Activated naive CD4-positive, alpha-beta T cell (primary cell): ENCODE measurements around the gene GMFB.
A peak's percentile ranks its signal among the peaks of the same experiment; 100 is the strongest.

Source experiments
- DNase-seq, 4 experiments: peaks; one replicate each; lab custom pipeline; 2025; lab: John Stamatoyannopoulos, UW

Gene GMFB

GRCh38 chr14:54488646-54489317, at the start of gene GMFB:
Gene GMFB, minus strand, starts transcription at chr14:54488980. Its CDS starts 53 bp downstream, at chr14:54488927.
- peak; percentile 63 to 84 (median 70) for DNase-seq

- no peak for DNase-seq
These were observed 49.3 kb upstream of the GMFB start for GRCh38 chr14:54538055-54538454.

- DNase-seq: no peak
These were observed 48.9 kb upstream of the GMFB start for GRCh38 chr14:54537651-54538050.

- DNase-seq: no peak
These were observed 46.9 kb upstream of the GMFB start for GRCh38 chr14:54535646-54536045.

- no peak for DNase-seq
These were observed 46.3 kb upstream of the GMFB start for GRCh38 chr14:54535126-54535525.

- DNase-seq: no peak
These were observed 44.3 kb upstream of the GMFB start for GRCh38 chr14:54533100-54533499.

- DNase-seq: no peak
These were observed 43.6 kb upstream of the GMFB start for GRCh38 chr14:54532111-54533012.

- DNase-seq: no peak
These were observed 41.0 kb upstream of the GMFB start for GRCh38 chr14:54529811-54530210.

GRCh38 chr14:54528973-54529372, 40.2 kb upstream of the GMFB start:
- DNase-seq: no peak

- DNase-seq: no peak
These were observed 35.6 kb upstream of the GMFB start for GRCh38 chr14:54524410-54524809.

- no peak for DNase-seq
These were observed 27.9 kb upstream of the GMFB start for GRCh38 chr14:54516709-54517108.

- DNase-seq: no peak
These were observed 26.9 kb upstream of the GMFB start for GRCh38 chr14:54515670-54516069.

- DNase-seq: no peak
These were observed 23.6 kb upstream of the GMFB start for GRCh38 chr14:54512393-54512792.

- peak; percentile 89 to 96 (median 90) for DNase-seq
These were observed 21.0 kb upstream of the GMFB start, which contains the start of gene CGRRF1 for GRCh38 chr14:54509546-54510501. Gene CGRRF1, plus strand, starts transcription at chr14:54509906. Its CDS starts 54 bp downstream, at chr14:54509960.

GRCh38 chr14:54503486-54503885, 14.7 kb upstream of the GMFB start:
- no peak for DNase-seq

GRCh38 chr14:54502602-54503001, 13.8 kb upstream of the GMFB start:
- no peak for DNase-seq

- no peak for DNase-seq
These were observed 12.7 kb upstream of the GMFB start for GRCh38 chr14:54501480-54501879.

GRCh38 chr14:54500744-54501143, 12.0 kb upstream of the GMFB start:
- DNase-seq: no peak

GRCh38 chr14:54498579-54498978, 9.8 kb upstream of the GMFB start:
- no peak for DNase-seq

- no peak for DNase-seq
These were observed 9.3 kb upstream of the GMFB start for GRCh38 chr14:54498095-54498531.

GRCh38 chr14:54497224-54497623, 8.4 kb upstream of the GMFB start:
- no peak for DNase-seq

- no peak for DNase-seq
These were observed 4.5 kb upstream of the GMFB start for GRCh38 chr14:54493293-54493692.
